Hepatocyte (in vitro differentiated cells): ENCODE data around the gene COA4. TPM values are rescaled to one million over a fixed set of nuclear protein-coding genes. Genes with fewer than 3 reads are reported as not detected.

Source experiments
- DNase-seq: peaks from one replicate; pipeline ENCODE4 v3.0.0-alpha.2; 2016; ENCODE audit warnings: low spot score
- H2AFZ ChIP-seq: fragments of 200-600 bp; sonication (generic); 2 replicates; pipeline ENCODE4 v1.6.0; 2016; ENCODE audit warnings: antibody characterized with exemption, mild to moderate bottlenecking
- H3K27ac ChIP-seq: fragments of 200-600 bp; sonication (generic); 2 replicates; pipeline ENCODE4 v1.5.1; 2016; ENCODE audit warnings: mild to moderate bottlenecking
- H3K27me3 ChIP-seq: fragments of 200-600 bp; sonication (generic); 2 replicates; pipeline ENCODE4 v1.6.1; 2016
- H3K36me3 ChIP-seq: fragments of 200-600 bp; sonication (generic); replicated peaks from 2 replicates; pipeline ENCODE4 v1.5.1; 2016; ENCODE audit warnings: low read depth; ENCODE audit not compliant: insufficient read depth
- H3K4me1 ChIP-seq: fragments of 200-600 bp; sonication (generic); 2 replicates; pipeline ENCODE4 v1.5.1; 2016; ENCODE audit warnings: mild to moderate bottlenecking, moderate library complexity; ENCODE audit not compliant: insufficient read depth
- H3K4me2 ChIP-seq: fragments of 200-600 bp; sonication (generic); 2 replicates; pipeline ENCODE4 v1.6.0; 2016
- H3K4me3 ChIP-seq: fragments of 200-600 bp; sonication (generic); 2 replicates; pipeline ENCODE4 v1.5.1; 2016; ENCODE audit warnings: mild to moderate bottlenecking
- H3K79me2 ChIP-seq: fragments of 200-600 bp; sonication (generic); 2 replicates; pipeline ENCODE4 v1.6.0; 2017; ENCODE audit warnings: mild to moderate bottlenecking
- H3K9me2 ChIP-seq: fragments of 200-600 bp; sonication (generic); replicated peaks from 2 replicates; pipeline ENCODE4 v1.6.0; 2017; ENCODE audit warnings: mild to moderate bottlenecking; ENCODE audit not compliant: insufficient read depth
- H3K9me3 ChIP-seq: fragments of 200-600 bp; sonication (generic); 2 replicates; pipeline ENCODE4 v1.5.1; 2016; ENCODE audit warnings: low read depth, mild to moderate bottlenecking
- H4K20me1 ChIP-seq: fragments of 200-600 bp; sonication (generic); 2 replicates; pipeline ENCODE4 v1.6.0; 2016; ENCODE audit warnings: mild to moderate bottlenecking; ENCODE audit not compliant: insufficient read depth, poor library complexity, severe bottlenecking
- EZH2 ChIP-seq: fragments of 200-600 bp; sonication (generic); IDR thresholded peaks from 2 replicates; pipeline ENCODE4 v1.6.1; 2016; ENCODE audit warnings: antibody characterized with exemption, mild to moderate bottlenecking, borderline replicate concordance
- EZH2phosphoT487 ChIP-seq: fragments of 200-600 bp; sonication (generic); IDR thresholded peaks from one replicate; pipeline ENCODE4 v1.6.1; 2018; ENCODE audit warnings: antibody characterized with exemption, mild to moderate bottlenecking, low read depth, moderate library complexity; ENCODE audit not compliant: unreplicated experiment, severe bottlenecking
- WGBS: methylation state at CpG from one replicate; pipeline ENCODE4 v1.1.6; 2016; ENCODE audit warnings: low lambda C conversion rate; ENCODE audit errors: missing lambda C conversion rate; 5-methylcytosine and 5-hydroxymethylcytosine counted together
- polyA plus RNA-seq: library from polyadenylated mRNA; unstranded; fragments of >200 nt; fragmentation: Nextera tagmentation; extraction: Ambion mirVana; gene quantifications from 2 replicates; pipeline ENCODE4 v1.2.1, GENCODE V29; 2016
- total RNA-seq: library from RNA; depleted of rRNA; stranded (reverse); fragments of >200 nt; gene quantifications from 2 replicates; pipeline ENCODE4 v1.2.3, GENCODE V29; 2014
- TF ChIP-seq, protein P1 (sequence below): fragments of 200-600 bp; sonication (generic); IDR thresholded peaks from 2 replicates; pipeline ENCODE4 v1.5.1; 2016; ENCODE audit warnings: antibody characterized with exemption, mild to moderate bottlenecking; ENCODE audit not compliant: poor library complexity

Gene COA4
- total and polyA plus RNA-seq, 2 experiments from 2014 or later: 99.4 to 125 TPM

DNA sequence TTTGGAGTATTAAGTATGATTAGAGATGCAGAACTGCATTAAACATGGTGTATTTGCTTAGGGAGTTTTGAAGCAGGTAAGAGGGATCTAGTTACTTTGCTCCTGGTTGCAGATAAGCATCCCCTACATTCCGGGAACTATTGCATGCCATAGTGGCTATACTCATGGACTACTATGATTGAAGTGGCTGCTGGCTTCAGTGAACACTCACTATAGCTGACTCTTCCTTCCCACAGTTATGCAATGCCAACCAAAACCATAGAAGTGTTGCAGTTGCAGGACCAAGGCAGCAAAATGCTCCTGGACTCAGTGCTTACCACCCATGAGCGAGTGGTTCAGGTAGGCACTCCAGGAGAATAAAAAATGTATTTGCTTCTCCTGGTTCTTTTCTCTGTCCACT, 17.0 kb downstream of the COA4 start:
- no peaks in the 10 kb centered on the region for H3K36me3 ChIP-seq
- H2AFZ ChIP-seq: no peak overlapping the region
- no peaks in the 10 kb centered on the region for H4K20me1 ChIP-seq
- TF ChIP-seq, protein P1, sequence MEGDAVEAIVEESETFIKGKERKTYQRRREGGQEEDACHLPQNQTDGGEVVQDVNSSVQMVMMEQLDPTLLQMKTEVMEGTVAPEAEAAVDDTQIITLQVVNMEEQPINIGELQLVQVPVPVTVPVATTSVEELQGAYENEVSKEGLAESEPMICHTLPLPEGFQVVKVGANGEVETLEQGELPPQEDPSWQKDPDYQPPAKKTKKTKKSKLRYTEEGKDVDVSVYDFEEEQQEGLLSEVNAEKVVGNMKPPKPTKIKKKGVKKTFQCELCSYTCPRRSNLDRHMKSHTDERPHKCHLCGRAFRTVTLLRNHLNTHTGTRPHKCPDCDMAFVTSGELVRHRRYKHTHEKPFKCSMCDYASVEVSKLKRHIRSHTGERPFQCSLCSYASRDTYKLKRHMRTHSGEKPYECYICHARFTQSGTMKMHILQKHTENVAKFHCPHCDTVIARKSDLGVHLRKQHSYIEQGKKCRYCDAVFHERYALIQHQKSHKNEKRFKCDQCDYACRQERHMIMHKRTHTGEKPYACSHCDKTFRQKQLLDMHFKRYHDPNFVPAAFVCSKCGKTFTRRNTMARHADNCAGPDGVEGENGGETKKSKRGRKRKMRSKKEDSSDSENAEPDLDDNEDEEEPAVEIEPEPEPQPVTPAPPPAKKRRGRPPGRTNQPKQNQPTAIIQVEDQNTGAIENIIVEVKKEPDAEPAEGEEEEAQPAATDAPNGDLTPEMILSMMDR: no peak
- no peaks in the 10 kb centered on the region for H3K9me3 ChIP-seq
- H3K79me2 ChIP-seq: no peaks in the 10 kb centered on the region
- 88% methylated on average over 2 of the region's 2 CpGs for WGBS
- no peaks in the 10 kb centered on the region for H3K4me1 ChIP-seq
- H3K4me3 ChIP-seq: no peak overlapping the region
- DNase-seq: no peak
- H3K4me2 ChIP-seq: no peak overlapping the region
- no peaks in the 10 kb centered on the region for H3K9me2 ChIP-seq
- no peak overlapping the region for H3K27ac ChIP-seq
- no peaks in the 10 kb centered on the region for H3K27me3 ChIP-seq

DNA sequence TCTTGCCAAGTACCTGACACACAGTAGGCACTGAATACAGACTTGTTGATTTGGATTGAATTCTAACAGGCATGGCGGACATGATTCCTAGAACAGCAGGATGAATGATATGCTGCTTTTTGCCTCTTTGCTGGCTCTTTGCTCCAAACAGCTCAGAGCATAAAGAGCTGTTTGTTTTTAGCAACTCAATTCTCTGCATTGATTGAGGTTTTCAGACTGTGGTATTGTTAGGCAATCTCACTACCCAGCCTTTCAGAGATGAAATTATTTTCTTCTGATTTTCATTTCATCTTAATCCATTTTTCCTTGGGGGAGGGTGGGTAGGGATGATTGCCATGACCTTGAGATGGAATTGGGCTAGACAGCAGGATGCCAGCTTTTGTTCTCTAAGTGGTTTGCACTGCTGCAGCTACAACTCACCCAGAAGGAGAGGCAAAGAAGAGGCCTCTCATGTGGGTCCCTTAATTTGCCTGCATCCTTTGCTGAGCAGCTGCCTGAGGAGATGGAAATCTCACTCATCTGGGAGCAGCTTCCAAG, 20.5 kb downstream of the COA4 start:
- Histone ChIP-seq H3K9me3 (no peaks in the 10 kb centered on the region), H3K36me3 (no peaks in the 10 kb centered on the region), H3K4me3 (no peak overlapping the region), H3K4me2 (no peak overlapping the region), H2AFZ (no peak overlapping the region), H3K9me2 (no peaks in the 10 kb centered on the region), H4K20me1 (no peaks in the 10 kb centered on the region), H3K27me3 (no peaks in the 10 kb centered on the region), H3K4me1 (no peaks in the 10 kb centered on the region), H3K79me2 (no peaks in the 10 kb centered on the region), H3K27ac (no peak overlapping the region)
- DNase-seq: no peak
- TF ChIP-seq EZH2phosphoT487 (no peak), EZH2 (no peak)
- TF ChIP-seq, protein P1: no peak
- 97% methylated on average over 1 of the region's 1 CpG for WGBS

DNA sequence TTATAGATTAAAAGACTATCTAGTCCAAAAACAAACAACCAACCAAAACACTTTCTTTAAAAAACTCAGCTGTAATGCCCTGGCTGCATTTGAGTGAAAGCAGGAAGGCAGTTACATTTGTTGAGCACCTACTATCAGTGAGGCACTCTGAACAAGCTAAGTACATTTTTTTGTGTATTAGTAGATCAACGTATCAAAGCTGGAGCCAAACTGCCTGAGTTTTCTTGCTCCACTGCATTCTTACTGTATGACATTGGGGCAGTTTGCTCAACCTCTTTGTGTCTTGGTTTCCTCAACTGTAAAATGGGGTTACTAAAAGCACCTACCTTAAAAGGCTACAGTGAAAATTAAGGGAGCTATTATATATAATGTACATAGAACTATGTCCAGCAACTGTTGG, 22.0 kb downstream of the COA4 start:
- no peak overlapping the region for H3K4me3 ChIP-seq
- 89% methylated on average over 1 of the region's 1 CpG for WGBS
- H3K27ac ChIP-seq: no peak overlapping the region
- H3K4me1 ChIP-seq: no peaks in the 10 kb centered on the region
- H4K20me1 ChIP-seq: no peaks in the 10 kb centered on the region
- no peaks in the 10 kb centered on the region for H3K9me2 ChIP-seq
- no peak for DNase-seq
- H3K36me3 ChIP-seq: no peaks in the 10 kb centered on the region
- TF ChIP-seq, protein P1: no peak
- TF ChIP-seq EZH2phosphoT487 (no peak), EZH2 (no peak)
- no peaks in the 10 kb centered on the region for H3K79me2 ChIP-seq
- H3K27me3 ChIP-seq: no peaks in the 10 kb centered on the region
- no peak overlapping the region for H2AFZ ChIP-seq
- H3K9me3 ChIP-seq: no peaks in the 10 kb centered on the region
- no peak overlapping the region for H3K4me2 ChIP-seq

DNA sequence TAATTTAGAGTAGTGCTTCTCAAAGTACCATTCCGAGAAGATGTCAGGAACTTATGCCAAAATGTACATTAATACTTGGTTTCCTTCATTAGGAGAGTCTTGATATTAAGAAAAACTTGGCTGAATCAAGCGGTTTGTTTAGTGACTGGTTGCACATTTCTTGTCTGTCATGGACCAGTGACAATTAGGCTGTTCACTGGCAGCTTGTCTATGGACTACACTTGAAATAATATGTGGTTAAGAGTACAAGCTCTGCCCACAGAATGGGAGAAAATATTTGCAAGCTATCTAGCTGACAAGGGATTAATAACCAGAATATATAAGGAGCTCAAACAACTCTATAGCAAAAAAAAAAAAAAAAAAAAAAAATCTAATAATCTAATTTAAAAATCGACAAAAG, 24.6 kb downstream of the COA4 start:
- Histone ChIP-seq H3K79me2 (no peaks in the 10 kb centered on the region), H3K4me1 (no peaks in the 10 kb centered on the region), H3K27me3 (no peaks in the 10 kb centered on the region), H2AFZ (no peak overlapping the region), H3K4me2 (no peak overlapping the region), H3K27ac (no peak overlapping the region), H3K36me3 (no peaks in the 10 kb centered on the region), H3K9me2 (no peaks in the 10 kb centered on the region), H3K9me3 (no peaks in the 10 kb centered on the region), H3K4me3 (no peak overlapping the region), H4K20me1 (no peaks in the 10 kb centered on the region)
- WGBS: 97% methylated on average over 3 of the region's 3 CpGs
- TF ChIP-seq, protein P1: no peak
- TF ChIP-seq EZH2 (no peak), EZH2phosphoT487 (no peak)
- no peak for DNase-seq
